ENCODE data around the gene RPS6KA4. TPM values are rescaled to one million over a fixed set of nuclear protein-coding genes. Genes with fewer than 3 reads are reported as not detected.

RPS6KA4 gene
- total RNA-seq, 1 experiment from 2014 or later = 67.3 TPM

DNA sequence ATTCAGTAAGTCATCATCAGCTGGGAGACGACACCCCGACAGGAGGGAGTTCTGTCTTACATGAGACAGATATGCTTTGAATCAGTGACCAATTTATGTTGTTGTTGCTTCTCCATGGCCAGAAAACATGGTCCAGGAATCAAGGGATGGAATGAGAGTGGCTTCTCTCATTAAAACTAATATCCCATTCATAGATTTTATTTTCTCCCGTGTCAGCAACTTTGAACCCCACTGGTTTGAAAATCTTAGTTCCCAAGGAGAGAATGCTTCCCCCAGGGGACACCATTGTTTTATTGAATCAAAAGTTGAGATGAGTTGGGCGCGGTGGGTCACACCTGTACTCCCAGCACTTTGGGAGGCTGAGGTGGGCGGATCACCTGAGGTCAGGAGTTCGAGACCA, 42.8 kb downstream of the RPS6KA4 start:
- H3K36me3 ChIP-seq (ENCODE audit: control insufficient read depth in 1 of 2, insufficient read depth in 2 of 2, low read length in 2 of 2) = no peaks in the 10 kb centered on the region
- H3K27ac ChIP-seq (ENCODE audit: low read depth, low read length) = no peak overlapping the region
- ChIA-PET CTCF (no interaction called here), RAD21 (ENCODE audit: low non-redundant PET in 1 of 2, low total read pairs in 2 of 2, uncharacterized antibody in 2 of 2, unreplicated experiment in 2 of 2) (no interaction called here), POLR2A (no interaction called here)
- no peaks in the 10 kb centered on the region for H3K79me2 ChIP-seq (ENCODE audit: insufficient read depth, low read length)
- ATAC-seq = no peak
- no peaks in the 10 kb centered on the region for H3K9me3 ChIP-seq (ENCODE audit: control insufficient read depth in 1 of 2, insufficient read depth in 1 of 2, low read depth in 1 of 2, low read length in 2 of 2)
- no TSS peak for BruUV-seq (replicated peaks)
- H3K4me3 ChIP-seq (replicated peaks in 1 of 2; ENCODE audit: low read depth in 1 of 2, low read length in 2 of 2) = no peak overlapping the region
- TF ChIP-seq ATF3 (IDR thresholded peaks at IDR 0.05) (no peak), JUND (IDR thresholded peaks at IDR 0.05) (no peak), CEBPB (IDR thresholded peaks at IDR 0.05; ENCODE audit: low read depth) (no peak), RAD21 (IDR thresholded peaks at IDR 0.05; ENCODE audit: low read depth) (no peak), SP1 (IDR thresholded peaks at IDR 0.05; ENCODE audit: low read depth) (no peak), YY1 (IDR thresholded peaks at IDR 0.05; ENCODE audit: extremely low read depth, insufficient replicate concordance, low read depth, low read length) (no peak), ELF1 (IDR thresholded peaks at IDR 0.05; ENCODE audit: borderline replicate concordance, low read depth) (no peak), ZFX (IDR thresholded peaks at IDR 0.05) (no peak), POLR2A (IDR thresholded peaks at IDR 0.05; ENCODE audit: borderline replicate concordance, extremely low read depth, insufficient read depth, insufficient read length) (no peak), MAX (IDR thresholded peaks at IDR 0.05) (no peak), TCF7L2 (IDR thresholded peaks at IDR 0.05; ENCODE audit: borderline replicate concordance, extremely low read depth, insufficient read depth, insufficient read length) (no peak), SRF (IDR thresholded peaks at IDR 0.05; ENCODE audit: low read depth) (no peak), EGR1 (IDR thresholded peaks at IDR 0.05; ENCODE audit: low read depth) (no peak)
- TF ChIP-seq, protein P1, sequence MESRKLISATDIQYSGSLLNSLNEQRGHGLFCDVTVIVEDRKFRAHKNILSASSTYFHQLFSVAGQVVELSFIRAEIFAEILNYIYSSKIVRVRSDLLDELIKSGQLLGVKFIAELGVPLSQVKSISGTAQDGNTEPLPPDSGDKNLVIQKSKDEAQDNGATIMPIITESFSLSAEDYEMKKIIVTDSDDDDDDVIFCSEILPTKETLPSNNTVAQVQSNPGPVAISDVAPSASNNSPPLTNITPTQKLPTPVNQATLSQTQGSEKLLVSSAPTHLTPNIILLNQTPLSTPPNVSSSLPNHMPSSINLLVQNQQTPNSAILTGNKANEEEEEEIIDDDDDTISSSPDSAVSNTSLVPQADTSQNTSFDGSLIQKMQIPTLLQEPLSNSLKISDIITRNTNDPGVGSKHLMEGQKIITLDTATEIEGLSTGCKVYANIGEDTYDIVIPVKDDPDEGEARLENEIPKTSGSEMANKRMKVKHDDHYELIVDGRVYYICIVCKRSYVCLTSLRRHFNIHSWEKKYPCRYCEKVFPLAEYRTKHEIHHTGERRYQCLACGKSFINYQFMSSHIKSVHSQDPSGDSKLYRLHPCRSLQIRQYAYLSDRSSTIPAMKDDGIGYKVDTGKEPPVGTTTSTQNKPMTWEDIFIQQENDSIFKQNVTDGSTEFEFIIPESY (IDR thresholded peaks at IDR 0.05; ENCODE audit: extremely low read depth, insufficient replicate concordance, low read length) = no peak
- no peaks in the 10 kb centered on the region for H3K27me3 ChIP-seq (ENCODE audit: insufficient read depth, low read length)
- DNase-seq (ENCODE audit: low read depth, low spot score) = no peak
- H3K9me2 ChIP-seq (ENCODE audit: insufficient read depth) = no peaks in the 10 kb centered on the region
- peaks cover 6 to 12% of the 10 kb centered on the region in 2 experiments for H3K4me1 ChIP-seq (ENCODE audit: control insufficient read depth in 1 of 2, insufficient read depth in 2 of 2, low read length in 2 of 2)
- H4K20me1 ChIP-seq (ENCODE audit: insufficient read depth) = no peaks in the 10 kb centered on the region
- intact Hi-C loops (cut with micrococcal nuclease) = no loop called here
- H2AFZ ChIP-seq (ENCODE audit: low read depth, low read length, poor library complexity, severe bottlenecking) = no peak overlapping the region
- H3K4me2 ChIP-seq (ENCODE audit: low read length) = no peak overlapping the region
- no peak overlapping the region for H3K9ac ChIP-seq (ENCODE audit: low read length)

All from HCT116 (cell line).